K562 (cell line): Measurements from ENCODE around the gene VTI1B. TPM values are rescaled to one million over a fixed set of nuclear protein-coding genes. Genes with fewer than 3 reads are reported as not detected.

Experiments used
- ATAC-seq: fragments of 200-7000 bp; cut with Tn5 transposase; 3 replicates; pipeline ENCODE4 v1.9.1; 2020; ENCODE audit warnings: moderate library complexity
- BruUV-seq: library from RNA; stranded (reverse); fragments of 400-500 nt; replicated peaks from 2 replicates; lab custom pipeline; 2021; lab: Mats Ljungman, UMichigan
- CTCF ChIA-PET: fragments of 300-600 bp; formaldehyde crosslinking; extraction: SDS; loops from one replicate; lab custom pipeline; 2021; ENCODE audit warnings: low intra/inter-chr PET ratio; lab: Yijun Ruan, JAX
- POLR2A ChIA-PET: fragments of 300-600, 350-650 bp; sonication (Branson Sonifier 250); formaldehyde crosslinking; extraction: SDS; loops from one replicate; lab custom pipeline; 2021; ENCODE audit warnings: antibody characterized with exemption, inconsistent platforms; lab: Yijun Ruan, JAX
- DNase-seq, 4 experiments: peaks; one replicate each; pipeline versions ENCODE4 v3.0.0 to v3.0.0-alpha.2; 2011 to 2018; ENCODE audit warnings: low spot score in 3 of 4, mixed read lengths in 3 of 4; ENCODE audit errors: extremely low read depth in 1 of 4
- FAIRE-seq: peaks from 2 replicates; lab custom pipeline; 2011; peaks lifted over from hg19 to GRCh38; lab: Jason Lieb, UNC
- H2AFZ ChIP-seq: 2 replicates; pipeline ENCODE4 v1.6.0; 2011; ENCODE audit warnings: low read depth, low read length, control low read depth, inconsistent platforms
- H3K27ac ChIP-seq: fragments of 200-600 bp; 3 replicates; pipeline ENCODE4 v1.8.0; 2011; ENCODE audit warnings: low read depth, mild to moderate bottlenecking, control low read depth, inconsistent platforms, low read length, moderate library complexity, mixed read lengths; ENCODE audit errors: extremely low read depth
- H3K27me3 ChIP-seq, 2 experiments: fragments of 300-600 bp in 1 of 2; 2 replicates in 1 of 2; 3 replicates in 1 of 2; pipeline versions ENCODE4 v1.6.0 to v1.8.0; 2011; ENCODE audit warnings: inconsistent platforms in 2 of 2, low read length in 2 of 2, mild to moderate bottlenecking in 1 of 2, mixed read lengths in 1 of 2, moderate library complexity in 1 of 2; ENCODE audit not compliant: control insufficient read depth in 2 of 2, insufficient read depth in 2 of 2
- H3K36me3 ChIP-seq: fragments of 300-600 bp; 3 replicates; pipeline ENCODE4 v1.8.0; 2011; ENCODE audit warnings: mild to moderate bottlenecking, low read length, inconsistent platforms; ENCODE audit not compliant: control insufficient read depth, insufficient read depth
- H3K4me1 ChIP-seq, 2 experiments: fragments of 200-600 bp in 1 of 2; replicated peaks in 1 of 2; 2 replicates in 1 of 2; 3 replicates in 1 of 2; pipeline versions ENCODE4 v1.5.1 to v1.8.0; 2011; ENCODE audit warnings: inconsistent platforms in 2 of 2, low read length in 2 of 2, mild to moderate bottlenecking in 1 of 2, mixed read lengths in 1 of 2, moderate library complexity in 1 of 2; ENCODE audit not compliant: control insufficient read depth in 2 of 2, insufficient read depth in 2 of 2
- H3K4me2 ChIP-seq: 2 replicates; pipeline ENCODE4 v1.6.1; 2011; ENCODE audit warnings: low read length, control low read depth, inconsistent platforms, mixed read lengths; ENCODE audit not compliant: insufficient read depth
- H3K4me3 ChIP-seq: fragments of 200-600 bp; sonication (generic), shearing (Covaris generic); 2 replicates; pipeline ENCODE4 v1.5.1; 2016; ENCODE audit warnings: control low read depth, inconsistent platforms
- H3K79me2 ChIP-seq: fragments of 200-600 bp; 3 replicates; pipeline ENCODE4 v1.8.0; 2011; ENCODE audit warnings: low read length, inconsistent platforms; ENCODE audit not compliant: control insufficient read depth, insufficient read depth
- H3K9ac ChIP-seq, 2 experiments: 2 replicates each; pipeline versions ENCODE4 v1.6.0 to v1.6.1; 2011; ENCODE audit warnings: low read depth in 2 of 2, low read length in 2 of 2, control low read depth in 1 of 2, inconsistent platforms in 1 of 2, mild to moderate bottlenecking in 1 of 2, mixed read lengths in 1 of 2; ENCODE audit not compliant: insufficient read depth in 1 of 2
- H3K9me1 ChIP-seq: one replicate; pipeline ENCODE4 v1.6.0; 2011; ENCODE audit warnings: inconsistent platforms, mild to moderate bottlenecking, low read length, moderate library complexity; ENCODE audit not compliant: control insufficient read depth, insufficient read depth
- H3K9me3 ChIP-seq: replicated peaks from 2 replicates; pipeline ENCODE4 v1.5.1; 2011; ENCODE audit warnings: low read depth, low read length, inconsistent platforms; ENCODE audit not compliant: control insufficient read depth, insufficient read depth
- H4K20me1 ChIP-seq: replicated peaks from 2 replicates; pipeline ENCODE4 v1.6.1; 2011; ENCODE audit warnings: low read length, inconsistent platforms, mixed read lengths; ENCODE audit not compliant: control insufficient read depth, insufficient read depth
- COPS2 ChIP-seq: fragments of 450-650 bp; conservative IDR thresholded peaks from 2 replicates; pipeline ENCODE4 v1.6.1; 2016; ENCODE audit warnings: mild to moderate bottlenecking, moderate library complexity
- IRF2 ChIP-seq: sonication (generic); formaldehyde crosslinking; IDR thresholded peaks from 2 replicates; pipeline ENCODE4 v1.8.1; 2022; ENCODE audit warnings: mild to moderate bottlenecking, missing genetic modification reagents
- KDM1A ChIP-seq, 2 experiments: fragments of 450-650 bp; IDR thresholded peaks; 2 replicates each; pipeline ENCODE4 v1.6.1; 2016; ENCODE audit warnings: mild to moderate bottlenecking in 2 of 2
- NR4A1 ChIP-seq, 2 experiments: fragments of 250-450 bp in 1 of 2; fragments of 450-650 bp in 1 of 2; sonication (Bioruptor Pico) in 1 of 2; IDR thresholded peaks; 2 replicates each; pipeline versions ENCODE4 v1.4.0 to v1.6.1; 2016 to 2020; ENCODE audit warnings: mild to moderate bottlenecking in 2 of 2, missing compliant biosample characterization in 1 of 2, missing genetic modification characterization in 1 of 2, moderate library complexity in 1 of 2
- OTX1 ChIP-seq: fragments of 450-650 bp; formaldehyde crosslinking; IDR thresholded peaks from 2 replicates; pipeline ENCODE4 v1.4.0; 2022; ENCODE audit warnings: mild to moderate bottlenecking
- PYGO2 ChIP-seq: fragments of 450-650 bp; IDR thresholded peaks from 2 replicates; pipeline ENCODE4 v1.6.1; 2016; ENCODE audit warnings: mild to moderate bottlenecking, missing genetic modification characterization, moderate library complexity, missing compliant biosample characterization
- RAD51 ChIP-seq: fragments of 450-650 bp; IDR thresholded peaks from 2 replicates; pipeline ENCODE4 v1.7.1; 2016; ENCODE audit warnings: low read depth, mild to moderate bottlenecking, borderline replicate concordance
- SPI1 ChIP-seq: IDR thresholded peaks from 2 replicates; pipeline ENCODE4 v1.6.1; 2011; ENCODE audit warnings: low read depth, low read length, control low read depth, borderline replicate concordance
- TAF7 ChIP-seq: fragments of 450-650 bp; IDR thresholded peaks from 2 replicates; pipeline ENCODE4 v1.6.1; 2016; ENCODE audit warnings: missing genetic modification characterization, missing compliant biosample characterization
- ZNF121 ChIP-seq: sonication (generic); formaldehyde crosslinking; conservative IDR thresholded peaks from 2 replicates; pipeline ENCODE4 v1.8.0; 2022; ENCODE audit warnings: missing genetic modification reagents
- ZNF561 ChIP-seq: fragments of 450-650 bp; formaldehyde crosslinking; conservative IDR thresholded peaks from 2 replicates; pipeline ENCODE4 v1.4.0; 2020; ENCODE audit warnings: mild to moderate bottlenecking, moderate library complexity
- ZNF77 ChIP-seq: fragments of 250-450 bp; sonication (Bioruptor Pico); IDR thresholded peaks from 2 replicates; pipeline ENCODE4 v1.5.0; 2020
- WGBS: fragments of 100-300 bp; shearing (Covaris generic); methylation state at CpG from one replicate; pipeline ENCODE4 v1.1.6; 2016; ENCODE audit warnings: low coverage, mixed read lengths; ENCODE audit not compliant: insufficient coverage; ENCODE audit errors: missing lambda C conversion rate; 5-methylcytosine and 5-hydroxymethylcytosine counted together
- in situ Hi-C: fragments of 300-500 bp; cut with MboI; formaldehyde crosslinking; loops from 4 replicates; pipeline ENCODE4 v1.15.0; 2018; ENCODE audit warnings: inconsistent platforms, mixed read lengths
- intact Hi-C: fragments of 100-400 bp; cut with micrococcal nuclease; formaldehyde crosslinking; loops from 2 replicates; pipeline ENCODE4 v1.14.2; 2022
- polyA plus RNA-seq, 8 experiments: library from polyadenylated mRNA; depleted of rRNA in 4 of 8; stranded (reverse) in 5 of 8; unstranded in 3 of 8; fragments of >200 nt; fragmentation: Nextera tagmentation in 2 of 8; fragmentation: Illumina TruSeq in 1 of 8; extraction: Ambion mirVana in 2 of 8; extraction: Trizol in 1 of 8; gene quantifications; 2 replicates each; pipeline versions ENCODE4 v1.2.1 to v1.2.3, GENCODE V29; 2011 to 2014; ENCODE audit warnings: inconsistent platforms in 1 of 8, missing spikeins in 1 of 8
- total RNA-seq, 7 experiments: library from RNA; depleted of rRNA in 6 of 7; stranded (reverse); fragments of >200 nt in 6 of 7; fragmentation: Illumina TruSeq in 2 of 7; extraction: Trizol in 2 of 7; gene quantifications; 2 replicates each; pipeline versions ENCODE4 v1.2.1 to v1.2.3, GENCODE V29; 2011 to 2021; ENCODE audit warnings: low replicate concordance in 1 of 7

Gene VTI1B
- total and polyA plus RNA-seq, 9 of the 15 experiments (the other 6 are each of a cell fraction or from before 2014, with no cell fraction given), result 7.8 to 69.8 (median 50.1) TPM

- Histone ChIP-seq H2AFZ (peak overlapping the region; percentile 97), H3K4me3 (peak overlapping the region; percentile 78), H3K4me1 (peaks cover 14 to 25% of the 10 kb centered on the region in 2 experiments; a peak in 4 of 5 replicates), H3K4me2 (peak overlapping the region; percentile 83), H3K9ac (peak overlapping the region; percentile 73 to 95), H3K9me3 (no peaks in the 10 kb centered on the region), H3K27ac (peak overlapping the region; percentile 73), H3K9me1 (no peaks in the 10 kb centered on the region), H4K20me1 (no peaks in the 10 kb centered on the region), H3K27me3 (no peaks in the 10 kb centered on the region), H3K36me3 (no peaks in the 10 kb centered on the region; the same call in 2 of the 3 replicates), H3K79me2 (peaks cover 4% of the 10 kb centered on the region; the same call in 2 of the 3 replicates)
- DNase-seq (peak in 2 of 4 experiments; percentile 18 to 40), ATAC-seq (peak; percentile 16), FAIRE-seq (no peak)
- intact Hi-C loops, result no loop called here
- no peak for TF ChIP-seq OTX1 (CRISPR knock-in tag)
- TF ChIP-seq NR4A1 (CRISPR knock-in tag; IDR thresholded peaks at IDR 0.05), result no peak
- TF ChIP-seq NR4A1 (tag; IDR thresholded peaks at IDR 0.05), result no peak
- TF ChIP-seq ZNF561 (CRISPR knock-in tag), result no peak
- TF ChIP-seq ZNF77 (CRISPR knock-in tag), result no peak
- peak; percentile 43; the same call in 1 of the 2 replicates for TF ChIP-seq SPI1
- 0 out of 4 replicates have a peak, but pooled peaks of 1 of the 2 experiments have one; percentile 13 for TF ChIP-seq KDM1A (IDR thresholded peaks at IDR 0.05)
- no peak for TF ChIP-seq RAD51
- TF ChIP-seq PYGO2, result no peak
- TF ChIP-seq COPS2, result no peak
- TF ChIP-seq TAF7, result no peak
- no peak for TF ChIP-seq IRF2 (CRISPR knock-in tag)
- TF ChIP-seq ZNF121 (CRISPR knock-in tag), result no peak
- in situ Hi-C loops, result loop anchor here (5.0 kb wide), 1 partner anchor 47 kb away; no protein-coding TSS in a partner anchor
- POLR2A ChIA-PET, result interaction anchor here (0.5 to 2.0 kb wide), 12 partner anchors 10 to 153 kb away, joined by 3 to 8 read pairs (median 4); no protein-coding TSS in a partner anchor
- CTCF ChIA-PET, result interaction anchor here (0.6 to 3.3 kb wide), 3 partner anchors 47 to 84 kb away, joined by 3 to 19 read pairs (median 14); no protein-coding TSS in a partner anchor
- no TSS peak for BruUV-seq
- WGBS, result 7% methylated on average over 15 of the region's 19 CpGs
Observed at GRCh38 chr14:67620217-67620785, 54.1 kb downstream of the VTI1B start.
